HG02623 (cell line): ENCODE results near the gene SC5D.

Source experiments
- ATAC-seq: cut with Tn5 transposase; IDR thresholded peaks from one replicate; pipeline ENCODE4 v1.9.1; 2021; ENCODE audit warnings: moderate library complexity; ENCODE audit not compliant: unreplicated experiment

SC5D gene

DNA sequence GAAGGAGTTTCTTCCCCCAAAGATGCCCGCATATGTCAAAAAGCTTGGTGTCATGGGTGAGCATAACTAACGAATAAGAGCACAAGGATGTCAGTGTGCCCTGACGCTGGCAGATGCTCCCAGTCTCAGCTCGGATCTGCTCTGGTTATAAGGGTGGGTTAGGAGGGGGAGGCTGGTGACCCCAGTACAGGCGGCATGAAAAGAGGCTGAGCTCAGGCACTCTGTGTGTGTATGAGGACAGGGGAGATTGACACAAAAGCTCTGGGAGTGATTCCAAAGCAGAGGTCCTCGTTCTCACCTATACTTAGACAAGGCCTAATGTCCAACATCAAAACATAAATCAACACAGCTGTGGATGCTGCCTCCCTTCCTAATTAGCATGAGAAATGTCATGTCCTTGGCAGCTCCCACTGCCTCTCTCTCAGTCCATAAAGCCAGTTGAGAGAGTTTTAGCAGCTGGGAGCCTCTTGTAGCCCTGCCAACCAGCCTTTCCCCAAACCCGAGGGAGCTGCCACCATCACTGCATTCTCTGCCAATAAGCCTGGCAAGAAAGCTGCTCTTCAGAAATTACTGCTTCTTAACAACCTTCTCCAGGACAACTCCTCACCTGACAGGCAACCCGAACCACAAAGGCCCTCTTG is 59.8 kb downstream of the SC5D start:
- ATAC-seq = no peak

DNA sequence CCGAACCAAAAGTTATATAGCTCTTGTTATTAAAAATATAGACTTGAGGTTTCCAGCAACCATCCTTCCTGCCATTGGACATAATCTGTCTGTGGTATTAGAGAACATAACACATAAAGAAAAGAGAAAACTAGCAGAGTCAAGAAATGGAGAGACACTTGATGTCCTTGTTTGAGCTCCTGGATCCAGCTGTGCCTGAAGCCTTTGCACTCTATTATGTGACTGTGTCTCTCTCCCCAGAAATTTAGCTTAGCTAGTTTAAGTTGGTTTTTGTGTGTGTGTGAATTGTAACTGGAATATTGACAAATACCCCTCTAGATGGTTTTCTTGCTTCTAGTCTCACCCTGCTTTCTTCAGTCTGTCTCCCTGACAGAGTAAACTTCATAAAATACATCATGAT is 61.6 kb downstream of the SC5D start:
- ATAC-seq = no peak

DNA sequence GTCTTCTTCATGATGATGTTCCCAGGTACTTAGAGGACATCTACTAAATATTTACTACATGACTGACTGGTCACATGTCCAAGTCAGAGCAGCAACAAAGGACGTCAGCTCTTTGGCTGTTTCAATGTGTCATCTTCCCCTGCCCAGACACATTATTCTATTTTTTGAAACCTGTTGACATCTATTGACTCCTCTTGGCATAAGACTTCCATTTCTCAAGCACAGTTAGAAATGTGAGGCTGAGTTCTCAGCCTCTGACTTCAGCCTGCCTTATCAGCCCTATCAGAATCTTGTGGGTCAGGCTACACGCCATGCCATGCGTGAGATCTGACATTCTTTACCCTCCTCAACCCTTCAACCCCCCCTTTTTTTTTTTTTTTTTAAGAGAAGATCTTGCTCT is 63.8 kb downstream of the SC5D start:
- no peak for ATAC-seq
